ENCODE data around the gene AGBL4. TPM values are rescaled to one million over a fixed set of nuclear protein-coding genes. Genes with fewer than 3 reads are reported as not detected.

AGBL4 gene
- total RNA-seq, 3 donors from 2014 or later: 0.46 to 0.57 TPM; not detected in 1

GRCh38 chr1:48695161-48695560 is 1328.6 kb downstream of the AGBL4 start:
- no peaks in the 10 kb centered on the region for H3K4me1 ChIP-seq (ENCODE audit: low read depth)
- intact Hi-C loops (cut with DNase I, micrococcal nuclease): no loop called here
- ATAC-seq (no peak), DNase-seq (no peak)
- H3K4me3 ChIP-seq: no peak overlapping the region
- no peaks in the 10 kb centered on the region for H3K36me3 ChIP-seq (ENCODE audit: low read depth)
- no peaks in the 10 kb centered on the region for H3K9me3 ChIP-seq
- TF ChIP-seq CTCF (IDR thresholded peaks at IDR 0.05): no peak

- intact Hi-C loops (cut with DNase I, micrococcal nuclease): no loop called here
Measured at GRCh38 chr1:48693674-48694320, 1330.0 kb downstream of the AGBL4 start.

GRCh38 chr1:48693180-48693579 is 1330.6 kb downstream of the AGBL4 start:
- H3K4me1 ChIP-seq (ENCODE audit: low read depth): no peaks in the 10 kb centered on the region
- H3K9me3 ChIP-seq: no peaks in the 10 kb centered on the region
- H3K4me3 ChIP-seq: no peak overlapping the region
- no peaks in the 10 kb centered on the region for H3K36me3 ChIP-seq (ENCODE audit: low read depth)
- no peak for ATAC-seq
- intact Hi-C loops (cut with DNase I, micrococcal nuclease): no loop called here
- DNase-seq: no peak
- TF ChIP-seq CTCF (IDR thresholded peaks at IDR 0.05): no peak

More at GRCh38 chr1:48693674-48694320, 1330.0 kb downstream of the AGBL4 start:
- Histone ChIP-seq H3K4me3 (no peak overlapping the region), H3K4me1 (ENCODE audit: low read depth) (no peaks in the 10 kb centered on the region), H3K36me3 (ENCODE audit: low read depth) (no peaks in the 10 kb centered on the region), H3K9me3 (no peaks in the 10 kb centered on the region)
- peak; percentile 22 for ATAC-seq
- no peak for DNase-seq
- no peak for TF ChIP-seq CTCF (IDR thresholded peaks at IDR 0.05)

GRCh38 chr1:48692235-48692634 is 1331.5 kb downstream of the AGBL4 start:
- Histone ChIP-seq H3K36me3 (ENCODE audit: low read depth) (no peaks in the 10 kb centered on the region), H3K4me1 (ENCODE audit: low read depth) (no peaks in the 10 kb centered on the region), H3K9me3 (no peaks in the 10 kb centered on the region), H3K4me3 (no peak overlapping the region)
- ATAC-seq (no peak), DNase-seq (no peak)
- intact Hi-C loops (cut with DNase I, micrococcal nuclease): no loop called here
- TF ChIP-seq CTCF (IDR thresholded peaks at IDR 0.05): no peak

- no peaks in the 10 kb centered on the region for H3K36me3 ChIP-seq (ENCODE audit: low read depth)
- no peaks in the 10 kb centered on the region for H3K4me1 ChIP-seq (ENCODE audit: low read depth)
- DNase-seq: no peak
- H3K4me3 ChIP-seq: no peak overlapping the region
- H3K9me3 ChIP-seq: no peaks in the 10 kb centered on the region
- no peak for ATAC-seq
- no peak for TF ChIP-seq CTCF (IDR thresholded peaks at IDR 0.05)
- intact Hi-C loops (cut with DNase I, micrococcal nuclease): no loop called here
Measured at GRCh38 chr1:48691429-48692001, 1332.2 kb downstream of the AGBL4 start.
